ENCODE measurements around the gene ATN1.

DNA sequence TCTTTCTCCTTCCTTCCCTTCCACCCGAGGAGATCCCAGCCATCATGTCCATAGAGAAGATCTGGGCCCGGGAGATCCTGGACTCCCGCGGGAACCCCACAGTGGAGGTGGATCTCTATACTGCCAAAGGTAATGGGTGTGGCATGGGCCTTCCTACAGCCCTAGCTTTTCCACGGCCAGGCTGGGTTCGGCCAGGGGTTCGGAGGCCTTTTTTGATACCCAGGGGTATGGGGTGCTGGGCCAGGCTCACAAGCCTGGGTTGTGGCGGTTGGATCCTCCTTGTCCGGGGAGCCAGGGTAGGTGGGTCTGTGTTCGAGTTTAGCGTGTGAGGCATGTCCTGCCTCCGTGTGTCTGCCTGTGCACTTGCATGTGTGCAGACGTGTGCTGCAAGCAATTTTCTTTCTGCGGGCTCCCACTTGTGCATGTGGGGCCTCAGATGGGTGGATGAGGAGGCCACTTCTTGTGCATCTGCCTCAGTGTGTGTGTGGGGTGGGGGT is 11.9 kb upstream of the ATN1 start:
- TF ChIP-seq, protein P1, sequence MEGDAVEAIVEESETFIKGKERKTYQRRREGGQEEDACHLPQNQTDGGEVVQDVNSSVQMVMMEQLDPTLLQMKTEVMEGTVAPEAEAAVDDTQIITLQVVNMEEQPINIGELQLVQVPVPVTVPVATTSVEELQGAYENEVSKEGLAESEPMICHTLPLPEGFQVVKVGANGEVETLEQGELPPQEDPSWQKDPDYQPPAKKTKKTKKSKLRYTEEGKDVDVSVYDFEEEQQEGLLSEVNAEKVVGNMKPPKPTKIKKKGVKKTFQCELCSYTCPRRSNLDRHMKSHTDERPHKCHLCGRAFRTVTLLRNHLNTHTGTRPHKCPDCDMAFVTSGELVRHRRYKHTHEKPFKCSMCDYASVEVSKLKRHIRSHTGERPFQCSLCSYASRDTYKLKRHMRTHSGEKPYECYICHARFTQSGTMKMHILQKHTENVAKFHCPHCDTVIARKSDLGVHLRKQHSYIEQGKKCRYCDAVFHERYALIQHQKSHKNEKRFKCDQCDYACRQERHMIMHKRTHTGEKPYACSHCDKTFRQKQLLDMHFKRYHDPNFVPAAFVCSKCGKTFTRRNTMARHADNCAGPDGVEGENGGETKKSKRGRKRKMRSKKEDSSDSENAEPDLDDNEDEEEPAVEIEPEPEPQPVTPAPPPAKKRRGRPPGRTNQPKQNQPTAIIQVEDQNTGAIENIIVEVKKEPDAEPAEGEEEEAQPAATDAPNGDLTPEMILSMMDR (IDR thresholded peaks at IDR 0.05), result no peak
- TF ChIP-seq POLR2AphosphoS5 (IDR thresholded peaks at IDR 0.05), result no peak
- TF ChIP-seq POLR2A (IDR thresholded peaks at IDR 0.05), result no peak

Data from prostate gland (tissue), 2 donors.